Measurements from ENCODE around the gene TMEM176A. TPM values are rescaled to one million over a fixed set of nuclear protein-coding genes. Genes with fewer than 3 reads are reported as not detected.

Gene TMEM176A
- total RNA-seq, 3 donors from 2014 or later, result 0.20 to 0.24 (median 0.22) TPM

DNA sequence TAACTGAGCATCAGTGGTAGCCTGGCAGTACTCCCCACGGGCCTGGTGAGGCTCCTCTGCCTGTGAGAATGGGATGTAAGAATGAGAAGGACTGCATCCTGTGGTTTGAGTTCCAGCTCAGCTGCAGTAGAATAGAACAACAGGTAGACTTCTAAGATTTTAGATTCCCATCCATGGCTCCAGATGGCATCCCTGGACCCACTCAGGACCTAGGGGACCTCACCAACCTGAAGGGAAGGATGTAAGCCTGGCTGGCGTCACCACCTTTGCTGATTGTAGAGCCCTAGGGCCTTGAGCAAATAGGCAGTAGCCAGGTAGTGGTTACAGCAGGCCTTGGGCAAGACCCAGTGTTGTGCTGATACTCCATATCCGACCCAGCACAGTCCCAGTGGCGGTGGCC, 42.1 kb downstream of the TMEM176A start:
- DNase-seq (no peak), ATAC-seq (no peak)
- H3K36me3 Mint-ChIP-seq (ENCODE audit: insufficient read depth), result no peaks in the 10 kb centered on the region
- H3K4me1 Mint-ChIP-seq (ENCODE audit: low read depth), result no peaks in the 10 kb centered on the region
- H3K27me3 Mint-ChIP-seq (ENCODE audit: low read depth), result peaks cover 4% of the 10 kb centered on the region
- H3K4me3 Mint-ChIP-seq, result no peak overlapping the region
- H3K9me3 Mint-ChIP-seq, result no peaks in the 10 kb centered on the region

- no peaks in the 10 kb centered on the region for H3K36me3 Mint-ChIP-seq (ENCODE audit: insufficient read depth)
- DNase-seq (no peak), ATAC-seq (no peak)
- H3K4me3 Mint-ChIP-seq, result no peak overlapping the region
- no peaks in the 10 kb centered on the region for H3K9me3 Mint-ChIP-seq
- peaks cover 10% of the 10 kb centered on the region for H3K27me3 Mint-ChIP-seq (ENCODE audit: low read depth)
- no peaks in the 10 kb centered on the region for H3K4me1 Mint-ChIP-seq (ENCODE audit: low read depth)
Measured at GRCh38 chr7:150845421-150845861, 44.9 kb downstream of the TMEM176A start.

GRCh38 chr7:150846291-150847115, 45.9 kb downstream of the TMEM176A start:
- no peaks in the 10 kb centered on the region for H3K4me1 Mint-ChIP-seq (ENCODE audit: low read depth)
- DNase-seq (no peak), ATAC-seq (no peak)
- no peaks in the 10 kb centered on the region for H3K36me3 Mint-ChIP-seq (ENCODE audit: insufficient read depth)
- H3K27me3 Mint-ChIP-seq (ENCODE audit: low read depth), result peaks cover 20% of the 10 kb centered on the region
- no peak overlapping the region for H3K4me3 Mint-ChIP-seq
- no peaks in the 10 kb centered on the region for H3K9me3 Mint-ChIP-seq

DNA sequence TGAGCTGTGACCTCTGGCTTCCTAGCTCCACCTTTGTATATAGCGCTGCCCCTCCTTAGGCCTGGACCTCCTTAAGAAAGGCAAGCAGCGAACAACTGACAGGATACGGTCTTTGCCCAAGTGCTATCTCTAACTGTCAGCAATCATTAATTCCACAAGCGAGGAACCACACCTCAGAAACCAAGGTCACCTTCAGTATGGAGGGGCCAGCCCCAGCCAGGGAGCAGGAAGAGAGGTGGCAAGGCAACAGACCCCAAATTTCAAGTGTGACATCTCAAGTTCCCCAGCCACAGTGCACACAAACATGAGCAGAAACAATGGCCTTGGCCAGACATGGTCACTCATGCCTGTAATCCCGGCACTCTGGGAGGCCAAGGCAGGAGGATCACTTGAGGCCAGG, 47.0 kb downstream of the TMEM176A start:
- ATAC-seq, result no peak
- peaks cover 28% of the 10 kb centered on the region for H3K27me3 Mint-ChIP-seq (ENCODE audit: low read depth)
- H3K4me1 Mint-ChIP-seq (ENCODE audit: low read depth), result peaks cover 2% of the 10 kb centered on the region
- no peak overlapping the region for H3K4me3 Mint-ChIP-seq
- no peaks in the 10 kb centered on the region for H3K9me3 Mint-ChIP-seq
- DNase-seq, result no peak
- H3K36me3 Mint-ChIP-seq (ENCODE audit: insufficient read depth), result no peaks in the 10 kb centered on the region

DNA sequence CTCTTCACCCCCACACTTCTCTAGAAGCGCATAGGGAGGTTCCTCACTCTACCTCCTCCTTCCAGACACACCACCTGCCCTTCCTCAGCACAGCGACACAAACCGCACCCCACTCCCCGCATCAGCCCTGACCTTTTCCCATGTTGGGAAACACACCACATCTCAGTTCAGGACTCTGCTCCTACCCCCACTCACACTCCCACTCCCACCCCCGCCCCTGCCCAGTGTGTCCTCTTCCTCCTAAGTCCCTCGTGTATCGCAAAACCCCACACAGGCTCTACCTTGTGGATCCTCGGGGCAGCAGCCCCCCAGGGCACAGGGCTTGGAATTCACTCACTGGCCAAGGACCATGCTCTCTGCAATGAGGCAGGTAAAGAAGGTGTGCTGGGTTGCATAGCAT, 47.5 kb downstream of the TMEM176A start:
- H3K27me3 Mint-ChIP-seq (ENCODE audit: low read depth), result peaks cover 28% of the 10 kb centered on the region
- peaks cover 2% of the 10 kb centered on the region for H3K4me1 Mint-ChIP-seq (ENCODE audit: low read depth)
- ATAC-seq (no peak), DNase-seq (no peak)
- H3K9me3 Mint-ChIP-seq, result no peaks in the 10 kb centered on the region
- no peaks in the 10 kb centered on the region for H3K36me3 Mint-ChIP-seq (ENCODE audit: insufficient read depth)
- H3K4me3 Mint-ChIP-seq, result no peak overlapping the region

DNA sequence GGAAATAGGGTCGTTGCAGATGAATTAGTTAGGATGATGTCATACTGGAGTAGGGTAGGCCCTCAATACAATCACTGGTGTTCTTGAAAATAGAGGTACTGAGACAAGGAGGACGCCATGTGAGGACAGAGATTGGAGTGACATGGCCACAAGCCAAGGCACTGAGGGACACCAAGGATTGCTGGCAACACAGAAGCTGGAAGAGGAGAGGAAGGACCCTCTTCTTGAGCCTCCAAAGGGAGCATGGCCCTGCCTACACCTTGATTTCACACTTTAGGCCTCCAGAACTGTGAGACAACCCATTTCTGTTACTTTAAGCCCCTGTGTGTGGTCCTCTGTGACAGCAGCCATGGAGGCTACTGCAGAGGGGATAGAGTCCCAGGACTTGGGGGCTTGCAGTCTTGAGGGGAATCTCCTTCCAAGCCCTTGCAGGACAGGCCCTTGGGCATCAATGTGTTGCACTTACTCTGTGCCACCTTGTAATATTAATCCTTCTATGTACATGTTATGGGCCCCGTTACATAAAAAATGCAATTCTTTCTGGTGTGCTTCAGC, 48.1 kb downstream of the TMEM176A start:
- no peaks in the 10 kb centered on the region for H3K36me3 Mint-ChIP-seq (ENCODE audit: insufficient read depth)
- peaks cover 28% of the 10 kb centered on the region for H3K27me3 Mint-ChIP-seq (ENCODE audit: low read depth)
- no peaks in the 10 kb centered on the region for H3K9me3 Mint-ChIP-seq
- no peak overlapping the region for H3K4me3 Mint-ChIP-seq
- H3K4me1 Mint-ChIP-seq (ENCODE audit: low read depth), result peaks cover 2% of the 10 kb centered on the region
- DNase-seq, result no peak
- ATAC-seq, result no peak

DNA sequence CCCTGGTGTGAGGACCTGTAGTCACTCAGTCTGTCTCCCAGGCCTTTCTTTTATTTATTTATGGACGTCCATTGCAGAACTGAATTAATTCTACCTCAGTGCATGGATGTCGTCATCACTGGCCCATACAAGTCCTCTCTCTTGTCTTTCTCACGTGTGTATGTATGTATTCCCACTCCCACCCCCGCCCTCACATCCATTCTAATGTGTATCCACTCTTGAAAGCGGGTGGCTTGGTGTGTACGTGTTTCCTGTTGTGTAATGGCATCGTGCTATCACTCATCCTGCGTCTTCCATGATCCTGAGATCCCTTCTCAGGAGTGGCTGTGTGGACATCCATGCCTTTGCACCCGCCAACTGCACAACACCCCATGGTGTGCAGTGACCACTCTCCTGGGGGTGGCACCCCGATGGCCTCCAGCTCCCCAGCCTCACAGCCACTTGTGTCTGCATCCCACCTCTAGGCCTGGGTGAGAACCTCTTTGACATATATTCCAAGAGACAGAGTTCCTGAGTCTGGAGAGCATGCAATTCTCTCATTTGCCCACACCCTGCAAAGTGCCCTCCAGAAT, 48.7 kb downstream of the TMEM176A start:
- Mint-ChIP-seq H3K4me3 (no peak overlapping the region), H3K36me3 (ENCODE audit: insufficient read depth) (no peaks in the 10 kb centered on the region), H3K4me1 (ENCODE audit: low read depth) (peaks cover 2% of the 10 kb centered on the region), H3K27me3 (ENCODE audit: low read depth) (peaks cover 29% of the 10 kb centered on the region), H3K9me3 (no peaks in the 10 kb centered on the region)
- ATAC-seq (no peak), DNase-seq (no peak)

DNA sequence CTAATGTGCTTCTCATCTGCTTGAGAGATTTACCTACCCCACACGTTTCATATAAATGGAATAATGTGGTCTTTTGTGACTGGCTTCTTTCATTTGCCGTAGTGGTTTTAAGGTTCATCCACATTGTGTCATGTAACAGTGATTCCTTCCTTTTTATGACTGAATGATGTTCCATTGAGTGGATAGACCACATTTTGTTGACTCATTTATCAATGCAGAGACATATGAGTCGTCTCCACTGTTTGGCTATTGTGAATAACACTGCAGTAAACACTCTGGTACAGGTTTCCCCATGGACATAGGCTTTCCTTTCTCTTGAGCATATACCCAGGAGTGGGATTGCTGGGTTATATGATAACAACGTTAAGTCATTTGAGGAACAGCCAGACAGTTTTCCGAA, 49.7 kb downstream of the TMEM176A start:
- DNase-seq (no peak), ATAC-seq (peak; percentile 18 to 27)
- Mint-ChIP-seq H3K4me1 (ENCODE audit: low read depth) (peaks cover 2% of the 10 kb centered on the region), H3K36me3 (ENCODE audit: insufficient read depth) (no peaks in the 10 kb centered on the region), H3K4me3 (no peak overlapping the region), H3K27me3 (ENCODE audit: low read depth) (peaks cover 31% of the 10 kb centered on the region), H3K9me3 (no peaks in the 10 kb centered on the region)

DNA sequence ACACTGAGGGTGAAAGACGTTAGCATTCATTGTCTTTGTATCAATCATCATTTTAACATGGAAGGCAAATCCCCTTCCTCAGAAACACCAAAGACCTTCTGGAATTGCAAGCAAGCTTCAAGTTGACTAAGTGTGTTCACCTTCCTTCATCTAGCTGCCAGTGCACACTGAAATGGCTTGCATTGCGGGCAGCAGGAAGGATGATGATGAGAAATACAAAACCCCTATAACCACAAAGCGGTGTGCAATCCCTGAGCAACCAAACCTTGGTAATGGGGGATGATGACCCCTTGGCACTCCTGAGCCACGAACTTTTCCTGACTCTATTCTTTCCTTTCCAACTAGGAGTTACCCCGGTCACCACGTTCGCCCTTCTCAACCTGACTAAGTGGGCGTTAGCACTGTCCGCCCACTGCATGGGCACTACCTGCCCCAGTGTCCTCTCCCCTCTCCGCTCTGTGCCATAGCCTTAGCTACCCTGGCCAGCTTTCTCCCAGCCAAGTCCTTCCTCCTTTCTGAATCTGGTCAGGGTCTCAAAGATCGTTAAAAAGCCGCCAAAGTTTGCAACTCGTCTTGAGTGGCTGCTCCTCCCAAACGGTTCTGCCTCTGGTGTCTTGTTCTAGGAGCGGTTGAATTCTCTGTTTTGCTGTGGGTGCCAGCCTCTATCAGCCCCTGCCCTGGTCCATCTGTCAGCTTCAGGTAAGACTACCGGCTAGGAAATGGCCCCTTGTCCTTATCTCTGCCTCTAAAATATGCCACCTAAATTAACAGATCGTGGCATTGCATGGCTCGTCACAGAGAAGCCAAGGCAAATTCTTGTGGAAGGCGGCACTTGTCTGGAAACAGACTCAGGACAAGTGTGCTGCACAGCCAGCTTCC, 51.2 kb downstream of the TMEM176A start:
- H3K4me3 Mint-ChIP-seq, result no peak overlapping the region
- peaks cover 2% of the 10 kb centered on the region for H3K4me1 Mint-ChIP-seq (ENCODE audit: low read depth)
- ATAC-seq, result no peak
- H3K27me3 Mint-ChIP-seq (ENCODE audit: low read depth), result peaks cover 31% of the 10 kb centered on the region
- no peaks in the 10 kb centered on the region for H3K9me3 Mint-ChIP-seq
- H3K36me3 Mint-ChIP-seq (ENCODE audit: insufficient read depth), result no peaks in the 10 kb centered on the region
- DNase-seq, result no peak

GRCh38 chr7:150852371-150852905, 51.9 kb downstream of the TMEM176A start, which contains the start of gene AOC1:
TSS of gene AOC1 (plus strand) at chr7:150852517. CDS start at chr7:150856471, 3,954 bp downstream.
- peaks cover 2% of the 10 kb centered on the region for H3K4me1 Mint-ChIP-seq (ENCODE audit: low read depth)
- H3K4me3 Mint-ChIP-seq, result no peak within 1 kb of the TSS
- H3K9me3 Mint-ChIP-seq, result no peaks in the 10 kb centered on the region
- DNase-seq, result no peak
- H3K36me3 Mint-ChIP-seq (ENCODE audit: insufficient read depth), result no peaks in the 10 kb centered on the region
- peaks cover 31% of the 10 kb centered on the region for H3K27me3 Mint-ChIP-seq (ENCODE audit: low read depth)
- ATAC-seq, result no peak

- no peaks in the 10 kb centered on the region for H3K9me3 Mint-ChIP-seq
- H3K36me3 Mint-ChIP-seq (ENCODE audit: insufficient read depth), result no peaks in the 10 kb centered on the region
- no peak for ATAC-seq
- H3K27me3 Mint-ChIP-seq (ENCODE audit: low read depth), result peaks cover 31% of the 10 kb centered on the region
- H3K4me3 Mint-ChIP-seq, result no peak overlapping the region
- H3K4me1 Mint-ChIP-seq (ENCODE audit: low read depth), result peaks cover 2% of the 10 kb centered on the region
- DNase-seq, result no peak
Measured at GRCh38 chr7:150854066-150855000, 53.8 kb downstream of the TMEM176A start.

All from activated T-cell treated with anti-CD3 and anti-CD28 coated beads, Interleukin-2, amount 50 U/mL, for 4 hours (primary cell).